ENCODE results near the gene SLC7A6. TPM values are rescaled to one million over a fixed set of nuclear protein-coding genes. Genes with fewer than 3 reads are reported as not detected.

SLC7A6 gene
- total RNA-seq, 2 donors from 2014 or later = 43.6 to 47.2 TPM

GRCh38 chr16:68281368-68282063 is 17.2 kb downstream of the SLC7A6 start:
- no peaks in the 10 kb centered on the region for H3K27me3 Mint-ChIP-seq (ENCODE audit: insufficient read depth)
- no peak overlapping the region for H3K27ac Mint-ChIP-seq
- Histone ChIP-seq H3K27me3 (ENCODE audit: control insufficient read depth, insufficient read depth, low read length, poor library complexity, severe bottlenecking) (no peaks in the 10 kb centered on the region), H3K4me3 (ENCODE audit: low read length) (no peak overlapping the region), H3K36me3 (ENCODE audit: control insufficient read depth, insufficient read depth, low read length) (peaks cover 70% of the 10 kb centered on the region), H3K9me3 (ENCODE audit: control insufficient read depth, low read length) (no peaks in the 10 kb centered on the region), H3K9ac (ENCODE audit: extremely low read depth, low read length, poor library complexity, severe bottlenecking) (no peak overlapping the region), H3K4me1 (ENCODE audit: control insufficient read depth, insufficient read depth, low read length) (no peaks in the 10 kb centered on the region), H3K27ac (ENCODE audit: low read depth, low read length) (no peak overlapping the region)
- TF ChIP-seq, protein P1, sequence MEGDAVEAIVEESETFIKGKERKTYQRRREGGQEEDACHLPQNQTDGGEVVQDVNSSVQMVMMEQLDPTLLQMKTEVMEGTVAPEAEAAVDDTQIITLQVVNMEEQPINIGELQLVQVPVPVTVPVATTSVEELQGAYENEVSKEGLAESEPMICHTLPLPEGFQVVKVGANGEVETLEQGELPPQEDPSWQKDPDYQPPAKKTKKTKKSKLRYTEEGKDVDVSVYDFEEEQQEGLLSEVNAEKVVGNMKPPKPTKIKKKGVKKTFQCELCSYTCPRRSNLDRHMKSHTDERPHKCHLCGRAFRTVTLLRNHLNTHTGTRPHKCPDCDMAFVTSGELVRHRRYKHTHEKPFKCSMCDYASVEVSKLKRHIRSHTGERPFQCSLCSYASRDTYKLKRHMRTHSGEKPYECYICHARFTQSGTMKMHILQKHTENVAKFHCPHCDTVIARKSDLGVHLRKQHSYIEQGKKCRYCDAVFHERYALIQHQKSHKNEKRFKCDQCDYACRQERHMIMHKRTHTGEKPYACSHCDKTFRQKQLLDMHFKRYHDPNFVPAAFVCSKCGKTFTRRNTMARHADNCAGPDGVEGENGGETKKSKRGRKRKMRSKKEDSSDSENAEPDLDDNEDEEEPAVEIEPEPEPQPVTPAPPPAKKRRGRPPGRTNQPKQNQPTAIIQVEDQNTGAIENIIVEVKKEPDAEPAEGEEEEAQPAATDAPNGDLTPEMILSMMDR (conservative IDR thresholded peaks at IDR 0.05) = no peak
- DNase-seq = no peak
- WGBS, 2 experiments (ENCODE audit: insufficient coverage in 1 of 2, insufficient read length in 1 of 2) = 93 to 100% methylated on average over 1 to 4 of the region's 4 CpGs
- H3K4me1 Mint-ChIP-seq = peaks cover 18% of the 10 kb centered on the region
- H3K4me3 Mint-ChIP-seq = no peak overlapping the region
- peaks cover 1% of the 10 kb centered on the region for H3K9me3 Mint-ChIP-seq
- peaks cover 35% of the 10 kb centered on the region for H3K36me3 Mint-ChIP-seq (ENCODE audit: low read depth)

DNA sequence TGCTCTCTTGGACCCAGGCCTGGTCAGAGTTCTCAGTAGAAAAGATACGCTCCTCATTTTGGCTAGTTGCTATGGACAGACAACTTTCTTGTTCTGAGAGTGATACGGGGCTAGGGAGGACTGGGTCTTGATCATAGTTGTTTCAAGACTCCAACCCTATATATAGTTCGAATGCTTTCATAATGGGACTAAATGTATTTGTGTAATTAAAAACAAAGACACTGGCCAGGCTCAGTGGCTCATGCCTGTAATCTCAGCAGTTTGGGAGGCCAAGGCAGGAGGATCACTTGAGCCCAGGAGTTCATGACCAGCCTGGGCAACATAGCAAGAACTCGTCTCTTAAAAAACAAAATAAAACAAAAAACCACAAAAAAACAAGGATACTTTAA is 17.7 kb downstream of the SLC7A6 start:
- Mint-ChIP-seq H3K36me3 (ENCODE audit: low read depth) (peaks cover 38% of the 10 kb centered on the region), H3K4me1 (peaks cover 18% of the 10 kb centered on the region), H3K9me3 (peaks cover 1% of the 10 kb centered on the region), H3K27ac (no peak overlapping the region), H3K4me3 (no peak overlapping the region), H3K27me3 (ENCODE audit: insufficient read depth) (no peaks in the 10 kb centered on the region)
- Histone ChIP-seq H3K4me3 (ENCODE audit: low read length) (no peak overlapping the region), H3K4me1 (ENCODE audit: control insufficient read depth, insufficient read depth, low read length) (no peaks in the 10 kb centered on the region), H3K27ac (ENCODE audit: low read depth, low read length) (no peak overlapping the region), H3K9ac (ENCODE audit: extremely low read depth, low read length, poor library complexity, severe bottlenecking) (no peak overlapping the region), H3K9me3 (ENCODE audit: control insufficient read depth, low read length) (no peaks in the 10 kb centered on the region), H3K27me3 (ENCODE audit: control insufficient read depth, insufficient read depth, low read length, poor library complexity, severe bottlenecking) (no peaks in the 10 kb centered on the region), H3K36me3 (ENCODE audit: control insufficient read depth, insufficient read depth, low read length) (peaks cover 71% of the 10 kb centered on the region)
- TF ChIP-seq, protein P1 (conservative IDR thresholded peaks at IDR 0.05) = no peak
- WGBS, 2 experiments (ENCODE audit: insufficient coverage in 1 of 2, insufficient read length in 1 of 2) = 95% methylated on average over 4 of the region's 4 CpGs; no CpG with 5 or more reads in 1 of the 2 experiments
- DNase-seq = no peak

DNA sequence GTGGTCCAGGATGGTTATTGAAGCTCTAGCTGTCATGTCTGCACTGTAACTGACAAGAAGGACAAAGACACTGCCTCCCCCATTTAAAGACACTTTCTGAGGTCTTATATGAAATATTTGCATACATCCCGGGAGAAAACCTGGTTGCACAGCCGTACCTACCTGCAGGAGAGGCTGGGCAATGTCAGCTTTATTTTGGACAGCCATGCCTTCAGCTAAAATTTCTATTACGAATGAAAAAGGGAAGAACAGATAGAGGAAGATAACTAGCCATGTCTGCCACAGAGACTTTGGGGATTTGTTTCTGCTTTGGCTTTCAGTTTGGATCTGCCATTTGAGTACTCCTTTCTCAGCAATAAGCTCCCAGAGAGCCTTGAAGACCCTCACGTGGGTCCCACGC is 19.0 kb downstream of the SLC7A6 start:
- WGBS, 2 experiments (ENCODE audit: insufficient coverage in 1 of 2, insufficient read length in 1 of 2) = 89 to 94% methylated on average over 3 to 5 of the region's 5 CpGs
- H3K27ac Mint-ChIP-seq = peak overlapping the region; percentile 33

More for the DNA sequence above, 19.0 kb downstream of the SLC7A6 start:
- H3K36me3 ChIP-seq (ENCODE audit: control insufficient read depth, insufficient read depth, low read length) = peaks cover 84% of the 10 kb centered on the region
- TF ChIP-seq, protein P1 (conservative IDR thresholded peaks at IDR 0.05) = no peak
- H3K4me1 ChIP-seq (ENCODE audit: control insufficient read depth, insufficient read depth, low read length) = no peaks in the 10 kb centered on the region
- peaks cover 18% of the 10 kb centered on the region for H3K4me1 Mint-ChIP-seq
- H3K9ac ChIP-seq (ENCODE audit: extremely low read depth, low read length, poor library complexity, severe bottlenecking) = no peak overlapping the region
- H3K9me3 Mint-ChIP-seq = peaks cover 1% of the 10 kb centered on the region
- H3K4me3 Mint-ChIP-seq = no peak overlapping the region
- H3K4me3 ChIP-seq (ENCODE audit: low read length) = no peak overlapping the region
- no peaks in the 10 kb centered on the region for H3K27me3 Mint-ChIP-seq (ENCODE audit: insufficient read depth)
- H3K9me3 ChIP-seq (ENCODE audit: control insufficient read depth, low read length) = no peaks in the 10 kb centered on the region
- H3K27ac ChIP-seq (ENCODE audit: low read depth, low read length) = no peak overlapping the region
- DNase-seq = no peak
- H3K27me3 ChIP-seq (ENCODE audit: control insufficient read depth, insufficient read depth, low read length, poor library complexity, severe bottlenecking) = no peaks in the 10 kb centered on the region
- peaks cover 47% of the 10 kb centered on the region for H3K36me3 Mint-ChIP-seq (ENCODE audit: low read depth)
